GM12891 (cell line): ENCODE results near the gene PNLIPRP1.

ENCODE experiments used
- DNase-seq: peaks from one replicate; pipeline ENCODE4 v3.0.0; 2011; ENCODE audit warnings: low spot score; ENCODE audit not compliant: insufficient read length
- FAIRE-seq: peaks from 2 replicates; lab custom pipeline; 2011; peaks lifted over from hg19 to GRCh38; lab: Jason Lieb, UNC
- PAX5 ChIP-seq: IDR thresholded peaks from 2 replicates; pipeline ENCODE4 v1.6.1; 2011; ENCODE audit warnings: low read length, moderate library complexity, mild to moderate bottlenecking; ENCODE audit not compliant: insufficient read depth, severe bottlenecking
- POLR2A ChIP-seq: IDR thresholded peaks from 2 replicates; pipeline ENCODE4 v1.6.1; 2011; ENCODE audit warnings: low read depth, low read length, control low read depth
- POLR2AphosphoS5 ChIP-seq: IDR thresholded peaks from 2 replicates; pipeline ENCODE4 v1.6.1; 2011; ENCODE audit warnings: low read depth, low read length, control low read depth
- POU2F2 ChIP-seq: IDR thresholded peaks from 2 replicates; pipeline ENCODE4 v1.6.1; 2011; ENCODE audit warnings: low read depth, mild to moderate bottlenecking, control low read depth, low read length, moderate library complexity
- SPI1 ChIP-seq: IDR thresholded peaks from 2 replicates; pipeline ENCODE4 v1.6.1; 2011; ENCODE audit warnings: low read depth, low read length, control low read depth
- TAF1 ChIP-seq: IDR thresholded peaks from 2 replicates; pipeline ENCODE4 v1.6.1; 2011; ENCODE audit warnings: low read depth, low read length, control low read depth

The PNLIPRP1 gene

GRCh38 chr10:116613471-116613870 is 22.7 kb downstream of the PNLIPRP1 start:
- DNase-seq (no peak), FAIRE-seq (no peak)
- TF ChIP-seq POLR2AphosphoS5 (no peak), TAF1 (no peak), POU2F2 (no peak), POLR2A (no peak), PAX5 (no peak), SPI1 (no peak)

GRCh38 chr10:116614796-116615195 is 24.0 kb downstream of the PNLIPRP1 start:
- FAIRE-seq (no peak), DNase-seq (no peak)
- TF ChIP-seq PAX5 (no peak), SPI1 (no peak)

- FAIRE-seq = no peak
- no peak for TF ChIP-seq POLR2AphosphoS5
- TF ChIP-seq POLR2A = no peak
- TF ChIP-seq POU2F2 = no peak
- no peak for TF ChIP-seq PAX5
- no peak for TF ChIP-seq TAF1
- no peak for TF ChIP-seq SPI1
- no peak for DNase-seq
Observed at GRCh38 chr10:116615199-116615776, 24.5 kb downstream of the PNLIPRP1 start.

GRCh38 chr10:116620423-116621400 is 30.0 kb downstream of the PNLIPRP1 start, which contains the start of gene PNLIPRP2:
PNLIPRP2 (plus strand) TSS chr10:116620953.
- no peak for FAIRE-seq
- no peak for DNase-seq
- TF ChIP-seq SPI1 (no peak), POLR2AphosphoS5 (no peak), PAX5 (no peak), TAF1 (no peak), POLR2A (no peak), POU2F2 (no peak)

- no peak for DNase-seq
- FAIRE-seq = no peak
- TF ChIP-seq POU2F2 (no peak), POLR2A (no peak), POLR2AphosphoS5 (no peak), SPI1 (no peak), TAF1 (no peak), PAX5 (no peak)
Observed at GRCh38 chr10:116621476-116621875, 30.7 kb downstream of the PNLIPRP1 start.

- TF ChIP-seq POLR2AphosphoS5 = no peak
- TF ChIP-seq SPI1 = no peak
- no peak for TF ChIP-seq TAF1
- no peak for TF ChIP-seq POLR2A
- no peak for TF ChIP-seq PAX5
- TF ChIP-seq POU2F2 = no peak
- FAIRE-seq (no peak), DNase-seq (no peak)
Observed at GRCh38 chr10:116621934-116622655, 31.3 kb downstream of the PNLIPRP1 start.

GRCh38 chr10:116625845-116626244 is 35.1 kb downstream of the PNLIPRP1 start:
- TF ChIP-seq POLR2AphosphoS5 (no peak), TAF1 (no peak), POU2F2 (no peak), PAX5 (no peak), SPI1 (no peak), POLR2A (no peak)
- FAIRE-seq (no peak), DNase-seq (no peak)

GRCh38 chr10:116626815-116627214 is 36.1 kb downstream of the PNLIPRP1 start:
- FAIRE-seq (no peak), DNase-seq (no peak)
- TF ChIP-seq PAX5 (no peak), POLR2AphosphoS5 (no peak), SPI1 (no peak)

- no peak for DNase-seq
- no peak for FAIRE-seq
Observed at GRCh38 chr10:116627386-116627933, 36.7 kb downstream of the PNLIPRP1 start.

More at GRCh38 chr10:116627386-116627933, 36.7 kb downstream of the PNLIPRP1 start:
- TF ChIP-seq SPI1 = no peak
- no peak for TF ChIP-seq POLR2A
- TF ChIP-seq POLR2AphosphoS5 = no peak
- no peak for TF ChIP-seq TAF1
- no peak for TF ChIP-seq POU2F2
- no peak for TF ChIP-seq PAX5
